ENCODE data around the gene MTM1.

Gene MTM1

DNA sequence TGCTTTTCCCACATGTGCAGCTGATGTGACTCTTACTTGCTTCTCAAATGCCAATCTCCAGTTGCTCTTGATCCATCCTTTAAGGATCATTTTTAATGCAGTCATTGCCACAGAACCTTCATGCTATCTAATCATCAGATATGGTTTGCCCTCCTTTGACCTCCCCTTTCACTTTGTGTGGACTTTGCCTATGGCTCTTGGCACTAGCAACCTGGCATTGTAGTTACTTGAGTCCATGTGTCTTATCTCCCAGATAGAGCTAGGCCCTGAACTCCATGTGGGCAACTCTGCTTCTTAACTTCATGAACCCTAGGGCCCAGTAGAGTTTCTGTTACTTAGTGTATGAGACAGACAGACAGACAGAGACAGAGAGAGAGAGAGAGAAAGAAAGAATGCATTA, 41.6 kb downstream of the MTM1 start:
- DNase-seq, result no peak

GRCh38 chrX:150610446-150610845, 42.0 kb downstream of the MTM1 start:
- DNase-seq, result no peak

DNA sequence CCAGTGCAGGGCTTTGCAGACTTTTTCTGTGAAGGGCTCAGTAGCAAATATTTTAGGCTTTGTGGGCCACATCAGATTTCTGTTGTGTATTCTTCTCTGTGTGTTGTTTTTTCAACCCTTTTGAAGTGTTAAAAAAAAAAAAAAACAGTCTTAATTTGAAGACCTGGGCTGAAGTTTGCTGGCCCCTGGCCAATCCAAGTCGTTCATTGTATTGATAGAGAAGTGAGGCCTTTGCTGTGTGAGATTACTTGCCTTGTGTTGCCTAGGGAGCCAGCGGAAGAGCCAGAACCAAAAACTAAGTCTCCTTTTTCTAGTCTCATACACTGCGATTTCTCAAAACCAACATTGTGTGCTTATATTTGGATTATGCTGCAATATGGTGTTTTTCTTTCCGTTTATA, 46.9 kb downstream of the MTM1 start:
- no peak for DNase-seq

- no peak for DNase-seq
Measured at GRCh38 chrX:150616179-150616862, 47.9 kb downstream of the MTM1 start.

- no peak for DNase-seq
Measured at GRCh38 chrX:150616863-150617198, 48.4 kb downstream of the MTM1 start.

DNA sequence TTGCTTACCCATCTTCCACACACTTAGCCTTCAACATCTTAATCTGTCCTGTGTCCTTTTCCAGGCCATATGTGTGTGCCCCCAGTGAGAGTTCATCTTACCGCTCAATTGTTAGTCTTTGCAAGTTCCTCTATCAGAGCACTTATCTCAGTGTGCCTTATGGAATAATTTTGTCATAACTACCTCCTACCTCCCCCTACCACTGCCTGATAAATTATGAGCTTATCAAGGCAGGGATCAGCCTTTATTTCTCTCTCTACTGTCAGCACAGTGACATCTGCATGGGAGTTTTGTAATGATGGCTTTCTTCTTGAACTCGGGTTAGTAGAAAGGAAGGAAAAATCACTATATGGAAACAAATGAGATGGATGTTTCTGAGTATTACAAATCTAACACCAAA, 53.2 kb downstream of the MTM1 start:
- no peak for DNase-seq

DNA sequence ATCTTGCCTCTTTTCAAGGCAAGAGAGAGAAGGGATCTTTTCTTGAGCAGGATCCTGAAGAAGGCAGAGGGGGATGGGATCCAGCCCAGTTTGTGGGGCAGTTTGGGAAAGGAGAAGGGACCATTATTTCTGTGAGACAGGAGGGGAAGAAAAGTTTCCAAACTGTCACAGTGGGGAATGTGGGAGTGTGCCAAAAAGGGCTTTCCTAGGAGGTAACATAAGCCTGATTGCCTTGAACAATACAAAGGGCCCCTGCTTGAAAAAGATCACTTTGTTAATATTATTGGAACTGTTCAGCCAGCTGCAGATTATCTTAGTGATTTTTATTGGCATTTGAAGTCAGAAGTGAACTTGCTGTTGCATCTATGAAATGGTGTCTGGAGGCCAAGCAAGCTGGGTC, 55.2 kb downstream of the MTM1 start:
- no peak for DNase-seq

GRCh38 chrX:150625097-150625496, 56.7 kb downstream of the MTM1 start:
- DNase-seq, result no peak

DNA sequence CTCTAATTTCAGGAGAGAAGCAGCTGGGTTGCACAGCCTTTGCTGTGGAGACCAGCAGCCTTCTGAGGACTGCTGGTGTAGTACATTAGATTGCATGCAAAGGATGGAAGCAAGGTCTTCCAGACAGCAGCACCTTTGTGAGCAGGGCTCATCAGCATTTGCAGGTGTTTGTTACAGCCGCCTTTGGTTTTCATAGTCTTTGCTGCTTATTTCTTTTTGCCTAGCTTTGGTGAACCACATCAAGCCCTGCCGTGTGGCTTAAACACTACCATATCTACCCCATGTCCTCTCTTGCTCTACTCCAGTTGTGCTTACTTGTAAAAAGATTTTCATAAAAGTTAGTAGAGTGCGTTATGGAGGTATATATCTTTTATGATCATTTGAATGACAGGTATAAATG, 57.5 kb downstream of the MTM1 start:
- no peak for DNase-seq

DNA sequence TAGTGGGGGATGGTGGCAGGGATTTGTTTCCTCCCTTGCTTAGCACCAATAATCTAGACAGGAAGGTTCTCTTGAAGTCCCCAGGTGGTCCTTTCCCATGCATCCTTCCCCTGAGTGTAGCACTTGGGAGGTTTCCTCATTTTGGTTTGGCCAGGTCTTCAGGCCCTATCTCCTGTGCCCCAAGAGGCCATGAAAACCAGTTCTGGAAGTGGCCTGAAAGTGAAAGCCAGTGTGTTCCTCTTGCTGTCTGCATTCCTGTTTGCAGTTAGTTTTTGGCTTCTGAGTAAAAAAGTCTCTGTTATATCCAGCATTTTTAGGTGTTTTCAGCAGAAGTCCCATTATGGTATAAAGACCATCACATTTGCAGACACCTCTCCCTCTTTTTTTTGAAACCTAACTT, 59.5 kb downstream of the MTM1 start:
- no peak for DNase-seq

DNA sequence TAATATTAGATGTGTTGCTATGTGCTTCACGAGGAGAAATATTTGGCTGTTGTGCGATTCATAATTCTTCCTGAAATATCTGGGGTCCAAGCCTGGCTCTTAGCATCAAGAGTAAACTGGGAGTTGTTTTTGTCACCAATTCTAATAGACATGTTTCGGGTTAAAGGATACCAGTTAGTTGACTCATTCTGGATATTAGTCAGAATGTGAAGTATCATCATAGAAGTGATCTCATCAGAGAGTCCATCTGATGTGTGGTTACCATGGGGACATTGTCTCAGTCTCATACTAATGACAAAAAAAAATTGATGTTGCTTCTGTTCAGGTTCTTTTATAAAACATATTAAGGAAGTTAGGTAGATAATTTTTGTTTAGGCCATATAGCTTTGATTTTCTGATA, 67.5 kb downstream of the MTM1 start:
- DNase-seq, result no peak

DNA sequence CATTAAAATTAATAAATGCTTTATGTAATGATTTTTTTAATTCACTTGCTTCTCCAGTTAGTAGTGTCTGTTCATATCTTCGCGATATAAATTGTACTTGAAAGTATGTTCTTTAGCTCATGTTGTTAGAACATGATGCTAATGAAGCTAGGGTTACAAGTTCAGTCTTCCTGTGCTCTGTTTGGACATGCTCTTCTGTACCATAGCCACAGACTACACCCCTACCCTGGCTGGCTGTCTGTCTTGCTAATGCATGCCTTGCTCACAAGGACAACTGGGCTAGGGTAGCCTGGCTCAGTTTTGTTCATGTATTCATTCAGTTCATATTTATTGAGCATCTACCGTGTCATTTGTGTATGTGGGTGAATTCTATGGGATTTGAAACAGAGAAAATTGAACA, 74.0 kb downstream of the MTM1 start:
- DNase-seq, result no peak

DNA sequence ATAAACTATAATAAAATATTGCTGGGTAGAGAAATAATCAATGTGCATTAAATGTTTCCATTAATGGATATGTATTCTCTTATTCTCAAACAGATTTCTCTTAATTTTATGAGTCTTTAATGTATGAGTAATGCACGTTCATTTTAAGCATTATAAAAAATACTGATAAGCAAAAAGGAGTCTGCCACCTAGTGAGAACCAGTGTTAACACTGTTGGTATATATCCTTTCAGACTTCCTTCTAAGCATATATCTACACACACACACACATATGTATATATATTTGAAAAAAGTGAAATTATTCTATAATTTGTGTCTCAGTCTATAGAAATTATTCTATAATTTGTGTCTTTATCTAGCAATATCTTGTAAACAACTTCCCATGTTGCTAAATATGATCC, 74.8 kb downstream of the MTM1 start:
- DNase-seq, result no peak

GRCh38 chrX:150643958-150644357, 75.5 kb downstream of the MTM1 start:
- no peak for DNase-seq

GRCh38 chrX:150644422-150644821, 76.0 kb downstream of the MTM1 start:
- no peak for DNase-seq

DNA sequence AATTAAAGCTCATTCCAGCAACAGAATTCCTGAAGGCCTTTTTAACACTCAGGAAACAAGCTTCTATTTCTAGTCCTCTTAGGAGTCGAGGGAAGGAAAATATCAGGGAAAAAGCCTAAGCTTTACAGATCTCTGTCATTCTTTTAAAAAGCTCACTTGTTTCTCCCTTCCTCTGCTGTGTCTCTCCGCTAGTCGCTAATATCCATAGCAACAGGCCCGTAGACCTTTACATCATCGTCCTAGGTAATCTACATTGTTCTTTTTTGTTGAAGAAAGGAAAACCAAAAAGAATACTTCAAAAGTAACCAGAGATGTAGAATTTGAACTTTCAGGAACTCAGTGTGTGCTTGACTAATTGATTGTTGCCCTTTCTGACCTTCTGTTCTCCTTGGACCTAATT, 78.9 kb downstream of the MTM1 start:
- DNase-seq, result no peak

- no peak for DNase-seq
Measured at GRCh38 chrX:150648296-150648940, 80.0 kb downstream of the MTM1 start.

DNA sequence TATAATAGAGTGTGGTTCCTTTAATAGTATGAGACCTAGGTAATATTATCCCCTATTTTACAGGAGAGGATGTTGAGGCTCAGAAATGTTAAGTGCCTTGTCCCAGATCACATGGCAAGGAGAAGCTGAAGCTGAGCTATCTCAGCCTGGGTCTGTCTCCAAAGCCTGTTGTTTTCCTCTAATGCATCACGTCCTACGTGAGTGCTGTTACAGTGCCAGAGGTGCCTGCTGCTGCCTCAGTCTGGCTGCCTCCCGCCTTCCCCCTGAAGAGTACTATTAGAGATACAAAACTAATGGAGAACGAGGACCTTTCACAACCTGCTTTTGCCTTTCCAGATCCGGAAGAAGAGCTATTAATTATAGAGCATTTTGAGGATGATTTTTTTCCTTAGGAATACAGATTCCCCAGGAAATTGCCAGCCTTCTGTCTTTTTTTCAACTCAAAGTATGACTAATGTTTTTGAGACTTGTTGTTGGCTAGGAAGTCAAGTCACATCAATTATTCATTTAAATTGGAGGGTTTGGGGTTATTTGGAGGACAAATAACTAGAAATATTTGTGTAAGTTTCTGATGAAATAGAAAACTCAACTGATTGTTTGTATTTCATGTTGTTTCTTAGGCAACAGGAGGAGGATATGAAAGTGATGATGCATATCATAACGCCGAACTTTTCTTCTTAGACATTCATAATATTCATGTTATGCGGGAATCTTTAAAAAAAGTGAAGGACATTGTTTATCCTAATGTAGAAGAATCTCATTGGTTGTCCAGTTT, 80.9 kb downstream of the MTM1 start:
- no peak for DNase-seq

DNA sequence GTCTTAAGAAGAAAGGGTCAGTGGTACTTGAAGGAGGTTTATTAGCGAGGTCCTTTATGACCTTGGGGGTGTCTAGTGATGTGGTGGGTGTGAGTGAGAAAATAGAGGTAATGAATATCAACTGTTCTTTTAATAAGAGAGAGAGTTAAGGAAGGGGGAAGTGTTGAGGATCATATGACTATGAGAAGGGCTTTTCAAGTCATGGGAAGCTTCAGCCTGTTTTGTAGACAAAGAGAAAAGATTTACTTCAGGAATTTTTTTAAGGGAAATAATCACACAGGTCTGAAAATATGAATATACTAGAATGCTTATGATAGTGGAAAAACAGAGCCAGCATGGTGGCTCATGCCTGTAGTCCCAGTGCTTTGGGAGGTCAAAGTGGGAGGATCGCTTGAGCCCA, 83.5 kb downstream of the MTM1 start:
- no peak for DNase-seq

DNA sequence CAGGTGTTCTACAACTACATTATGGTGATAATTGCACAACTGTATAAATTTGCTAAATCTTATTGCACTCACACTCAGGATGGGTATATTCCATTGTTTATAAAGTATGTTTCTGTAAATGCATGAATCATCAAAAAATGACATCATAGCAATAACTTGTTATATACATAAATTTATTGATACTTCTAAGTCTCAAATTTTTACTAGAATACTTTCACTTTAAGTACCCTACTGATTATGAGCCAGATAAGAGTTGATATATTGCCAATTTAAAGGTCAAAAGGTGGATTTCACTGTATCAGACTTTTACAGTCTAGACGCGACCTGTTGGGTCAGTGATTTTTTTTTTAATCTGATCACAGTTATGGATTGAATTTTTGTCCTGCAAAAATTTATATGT, 87.4 kb downstream of the MTM1 start:
- DNase-seq, result no peak

- peak; percentile 11 for DNase-seq
Measured at GRCh38 chrX:150663073-150663472, 94.7 kb downstream of the MTM1 start.

- DNase-seq, result peak; percentile 23
Measured at GRCh38 chrX:150664290-150664689, 95.9 kb downstream of the MTM1 start.

DNA sequence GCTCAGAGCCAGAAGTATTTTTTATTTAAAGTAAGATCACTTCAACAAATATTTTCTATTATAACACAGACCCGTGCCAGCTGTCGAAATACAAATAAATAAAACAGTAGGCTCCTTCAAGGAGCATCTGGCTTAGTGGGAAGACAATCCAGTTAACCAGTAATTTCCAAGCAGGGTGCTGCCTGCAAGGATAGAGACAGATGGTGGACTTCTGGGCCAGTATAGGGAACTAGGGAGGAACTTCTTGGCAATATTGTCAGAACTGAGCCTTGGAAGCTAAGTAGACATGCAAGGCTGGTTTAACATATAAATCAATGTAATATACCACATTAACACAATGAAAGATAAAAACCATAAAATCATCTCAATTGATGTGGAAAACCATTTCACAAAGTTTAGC, 107.8 kb downstream of the MTM1 start:
- DNase-seq, result no peak

DNA sequence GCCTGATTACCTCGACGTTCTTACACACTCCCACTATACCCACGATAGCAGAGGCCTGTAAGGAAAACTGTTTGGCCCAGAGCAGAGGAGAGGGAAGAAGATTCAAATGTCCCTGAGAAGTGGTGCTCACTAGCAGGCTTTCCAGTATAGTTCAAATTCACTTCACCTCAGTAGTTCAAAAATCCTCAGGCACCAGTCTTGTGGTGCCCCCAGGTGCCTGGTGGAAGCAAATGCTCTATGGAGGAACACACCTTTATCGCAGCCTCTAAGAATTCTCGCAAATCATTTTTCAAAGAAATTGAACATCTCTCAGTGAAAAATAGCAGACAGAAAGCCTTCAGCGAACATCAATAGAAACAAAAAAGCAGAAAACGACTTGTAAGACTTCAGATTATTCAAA, 112.6 kb downstream of the MTM1 start:
- DNase-seq, result no peak

- DNase-seq, result no peak
Measured at GRCh38 chrX:150683112-150683511, 114.7 kb downstream of the MTM1 start.

Measured in NCI-H774 (cell line).